Heart left ventricle (tissue), 13 donors: Measurements from ENCODE around the gene EVC.

Experiments
- POLR2A ChIP-seq, 2 donors: fragments of 450-650 bp; IDR thresholded peaks; one replicate each; pipeline ENCODE4 v1.6.1; 2017; ENCODE audit warnings: antibody characterized with exemption in 2 of 2, mild to moderate bottlenecking in 2 of 2, moderate library complexity in 2 of 2
- TF ChIP-seq, protein P1 (sequence below), 12 donors: fragments of 200-600 bp; sonication (generic) in 4 of 12; IDR thresholded peaks; one replicate each; pipeline versions ENCODE4 v1.5.0 to v1.8.0; 2018 to 2022; ENCODE audit warnings: antibody characterized with exemption in 12 of 12, mild to moderate bottlenecking in 5 of 12
- donor health status: ischemic (EF 13 %, LVEDD 7.1; RV severe dilation, severe dysfunction).
- donor health status: DM: no; HTN: yes; CAD: no.
- donor health status: DM: no; HTN: no; CAD: no.
- donor health status: ischemic (EF 25% LVEDD 6.9; RV normal size, moderate dysfunction).
- donor health status: ischemic (EF 25% LVEDD 5.7; RV mildly dilated, moderate dysfunction).
- donor health status: ischemic (EF 35%, LVEDD 5.7; RV mildly dilated, moderate dysfunction).
- donor health status: nonischemic (EF 11% LVEDD 7.7; RV severe dilation, severe dysfunction).
- donor health status: DM: yes; HTN: yes; CAD: no.
- donor health status: PGD.
- donor health status: ischemic (EF 29% LVEDD 5.4; RV normal size, mild dysfunction).
- donor health status: nonischemic (EF 23%, LVEDD 6.1; RV moderate dilation, normal function).

DNA sequence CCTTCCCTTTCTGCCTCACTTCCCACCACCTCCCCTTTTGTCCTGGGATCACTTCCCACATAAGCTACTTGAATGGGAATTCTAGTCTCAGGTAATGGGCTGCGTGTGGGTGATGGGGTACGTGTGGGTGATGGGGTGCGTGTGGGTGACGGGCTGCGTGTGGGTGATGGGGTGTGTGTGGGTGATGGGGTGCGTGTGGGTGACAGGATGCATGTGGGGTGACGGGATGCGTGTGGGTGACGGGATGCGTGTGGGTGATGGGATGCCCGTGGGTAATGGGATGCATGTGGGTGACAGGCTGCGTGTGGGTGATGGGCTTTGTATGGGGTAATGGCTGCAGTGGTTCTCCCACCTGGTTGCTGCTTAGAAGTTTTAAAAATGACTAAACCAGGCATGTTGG is 46.2 kb upstream of the EVC start:
- TF ChIP-seq, protein P1, sequence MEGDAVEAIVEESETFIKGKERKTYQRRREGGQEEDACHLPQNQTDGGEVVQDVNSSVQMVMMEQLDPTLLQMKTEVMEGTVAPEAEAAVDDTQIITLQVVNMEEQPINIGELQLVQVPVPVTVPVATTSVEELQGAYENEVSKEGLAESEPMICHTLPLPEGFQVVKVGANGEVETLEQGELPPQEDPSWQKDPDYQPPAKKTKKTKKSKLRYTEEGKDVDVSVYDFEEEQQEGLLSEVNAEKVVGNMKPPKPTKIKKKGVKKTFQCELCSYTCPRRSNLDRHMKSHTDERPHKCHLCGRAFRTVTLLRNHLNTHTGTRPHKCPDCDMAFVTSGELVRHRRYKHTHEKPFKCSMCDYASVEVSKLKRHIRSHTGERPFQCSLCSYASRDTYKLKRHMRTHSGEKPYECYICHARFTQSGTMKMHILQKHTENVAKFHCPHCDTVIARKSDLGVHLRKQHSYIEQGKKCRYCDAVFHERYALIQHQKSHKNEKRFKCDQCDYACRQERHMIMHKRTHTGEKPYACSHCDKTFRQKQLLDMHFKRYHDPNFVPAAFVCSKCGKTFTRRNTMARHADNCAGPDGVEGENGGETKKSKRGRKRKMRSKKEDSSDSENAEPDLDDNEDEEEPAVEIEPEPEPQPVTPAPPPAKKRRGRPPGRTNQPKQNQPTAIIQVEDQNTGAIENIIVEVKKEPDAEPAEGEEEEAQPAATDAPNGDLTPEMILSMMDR (IDR thresholded peaks at IDR 0.05) = no peak
- TF ChIP-seq POLR2A (IDR thresholded peaks at IDR 0.05) = no peak
